GM21619 (cell line): ENCODE results near the gene RHOC.
A peak's percentile ranks its signal among the peaks of the same experiment; 100 is the strongest.
"Not testable (repeated sequence)": the region's sequence is repeated elsewhere in the genome, so short reads cannot be mapped to it uniquely, and the experiment has no call there.

Experiments used
- ATAC-seq: cut with Tn5 transposase; IDR thresholded peaks from one replicate; pipeline ENCODE4 v1.9.1; 2021; ENCODE audit not compliant: unreplicated experiment

The RHOC gene

DNA sequence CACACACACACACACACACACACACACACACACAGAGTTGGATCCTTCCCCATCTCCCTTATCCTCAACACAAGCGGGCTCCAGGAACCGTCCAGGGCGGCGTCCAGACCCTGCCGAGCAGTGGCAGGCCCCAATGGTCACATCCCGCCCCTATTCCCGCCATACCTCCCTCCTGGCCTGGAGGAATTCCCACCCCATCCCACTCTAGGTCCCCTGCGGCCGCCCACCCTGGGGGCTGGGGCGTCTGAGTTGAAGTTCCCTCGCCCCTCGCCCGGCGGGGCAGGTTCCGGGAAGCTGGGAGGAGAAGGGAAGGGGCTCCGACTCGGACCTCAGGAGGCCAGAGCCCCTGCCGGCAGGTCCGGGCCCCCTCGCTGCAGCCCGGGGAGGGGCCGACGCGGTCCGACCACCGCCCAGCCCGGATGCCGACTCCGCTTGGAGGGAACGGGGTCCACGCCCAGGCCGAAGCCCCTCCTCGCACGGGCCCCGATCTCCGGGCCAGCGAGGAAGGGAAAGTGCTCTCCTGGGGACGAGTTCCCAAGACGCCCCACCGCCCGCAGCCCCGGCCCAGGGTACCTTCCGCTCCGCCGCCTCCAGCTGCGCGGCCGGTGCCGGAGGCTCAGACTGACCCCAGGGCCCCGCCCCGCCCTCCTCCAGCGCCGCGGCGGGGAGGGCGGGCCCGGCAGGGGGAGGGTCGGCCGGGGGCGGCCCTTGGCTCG is at the start of gene RHOC:
Gene RHOC (minus strand): TSS at position 623 of the 716 bp plus-strand sequence. CDS start 3,328 bp downstream, outside the sequence.
- ATAC-seq: peak; percentile 51

DNA sequence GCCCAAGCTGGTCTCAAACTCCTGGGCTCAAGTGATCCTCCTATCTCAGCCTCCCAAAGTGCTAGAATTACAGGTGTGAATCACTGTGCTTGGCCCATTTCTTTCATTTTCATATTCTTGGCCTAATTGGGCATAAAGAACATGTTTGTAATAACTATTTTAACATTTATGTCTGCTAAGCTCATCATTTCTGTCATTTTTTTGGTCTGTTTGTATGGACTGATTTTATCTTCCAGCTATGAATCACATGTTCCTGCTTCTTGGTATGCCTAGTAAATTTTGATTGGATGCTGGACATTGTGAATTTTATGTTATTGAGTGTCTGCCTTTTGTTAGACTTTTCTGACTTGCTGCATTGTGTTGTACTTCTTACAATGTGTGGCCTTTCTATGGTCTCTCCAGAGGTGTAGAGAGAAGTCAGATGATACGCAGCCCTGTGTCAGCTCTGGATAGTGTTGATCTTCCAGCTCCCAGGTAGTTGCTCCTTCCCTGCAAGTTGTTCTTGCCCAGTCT is 47.2 kb upstream of the RHOC start:
- ATAC-seq: no peak

DNA sequence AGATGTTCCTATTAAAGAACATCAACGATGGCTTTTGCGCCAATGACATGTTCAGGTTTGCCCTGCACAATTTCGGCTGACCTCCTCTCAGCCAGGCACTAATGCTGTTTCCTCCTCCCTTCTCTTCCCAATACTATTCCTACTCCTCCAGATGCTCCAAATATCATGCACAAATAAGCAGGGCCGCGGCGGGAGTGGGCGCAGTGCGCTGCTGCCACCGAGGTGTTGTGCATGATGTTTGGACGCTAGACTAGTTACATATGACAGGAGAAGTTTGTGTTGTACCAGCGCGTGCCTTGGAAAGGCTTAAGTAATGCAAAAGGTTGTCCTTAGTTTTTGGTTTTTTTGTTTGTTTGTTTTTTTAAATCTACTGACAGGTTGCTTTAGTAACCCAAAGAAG is 41.5 kb upstream of the RHOC start:
- no peak for ATAC-seq

DNA sequence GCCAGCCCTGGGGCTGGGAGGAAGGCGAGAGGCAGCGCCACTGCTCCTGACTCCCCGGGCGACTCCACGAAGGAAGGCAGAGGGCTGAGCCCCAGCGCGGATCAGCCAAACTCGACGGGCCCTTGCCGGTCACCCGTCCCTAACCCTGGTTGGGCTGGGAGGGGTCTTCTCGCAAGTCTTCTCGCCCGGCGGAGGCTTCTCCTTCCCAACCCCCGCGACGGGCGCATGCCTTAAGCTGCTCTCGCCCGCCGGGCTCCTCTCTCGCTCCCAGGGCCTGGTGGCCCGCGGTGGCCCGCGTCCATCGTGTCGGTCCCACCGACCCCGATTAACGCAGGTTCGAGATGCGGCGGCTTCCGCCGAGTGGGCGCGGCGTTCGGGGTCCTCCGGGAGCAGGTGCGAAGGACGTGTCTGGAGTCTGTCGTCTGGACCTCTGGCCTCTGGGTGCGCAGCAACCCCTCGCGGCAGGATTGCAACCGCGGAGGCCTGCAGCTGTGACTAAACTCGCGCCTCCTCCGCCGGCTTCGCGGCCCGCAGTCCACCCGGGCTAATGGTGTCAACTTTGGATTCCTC is 37.2 kb upstream of the RHOC start:
- ATAC-seq: no peak

DNA sequence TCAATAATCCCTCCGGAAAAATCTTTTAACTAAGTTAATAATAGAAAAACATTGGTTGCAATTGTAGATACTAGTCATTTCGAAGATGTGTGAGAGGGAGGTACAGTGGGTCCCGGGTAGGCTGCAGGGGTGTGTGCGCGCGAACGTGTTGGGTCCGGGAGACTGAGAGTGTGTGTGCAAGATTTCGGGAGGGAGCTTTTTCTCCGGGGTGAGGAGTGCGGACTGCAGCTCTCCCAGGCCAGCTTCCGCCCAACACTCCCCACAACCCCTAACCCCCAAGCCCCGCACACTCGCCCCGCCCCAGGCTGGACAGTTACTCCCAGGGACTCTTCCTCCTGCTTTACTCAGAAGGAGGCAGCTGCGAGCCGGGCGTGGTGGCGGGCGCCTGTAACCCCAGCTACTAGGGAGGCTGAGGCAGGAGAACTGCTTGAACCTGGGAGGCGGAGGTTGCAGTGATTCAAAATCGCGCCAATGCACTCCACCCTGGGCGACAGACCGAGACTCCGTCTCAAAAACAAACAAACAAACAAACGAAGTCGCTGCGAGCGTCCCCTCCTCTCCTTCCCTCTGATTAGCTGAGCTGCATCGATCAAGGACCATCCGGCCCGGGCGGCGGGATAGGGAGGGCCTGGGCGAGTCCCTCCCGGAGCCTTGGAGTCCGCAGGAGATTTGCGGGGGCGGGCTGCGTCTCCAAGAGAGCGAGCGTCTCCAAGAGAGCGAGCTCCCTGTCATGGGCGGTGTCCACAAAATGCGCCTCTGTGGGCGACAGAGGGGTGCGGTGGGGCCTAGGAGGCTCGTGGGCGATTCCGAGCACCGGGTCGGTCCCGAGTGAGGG is 36.5 kb upstream of the RHOC start:
- no peak for ATAC-seq

DNA sequence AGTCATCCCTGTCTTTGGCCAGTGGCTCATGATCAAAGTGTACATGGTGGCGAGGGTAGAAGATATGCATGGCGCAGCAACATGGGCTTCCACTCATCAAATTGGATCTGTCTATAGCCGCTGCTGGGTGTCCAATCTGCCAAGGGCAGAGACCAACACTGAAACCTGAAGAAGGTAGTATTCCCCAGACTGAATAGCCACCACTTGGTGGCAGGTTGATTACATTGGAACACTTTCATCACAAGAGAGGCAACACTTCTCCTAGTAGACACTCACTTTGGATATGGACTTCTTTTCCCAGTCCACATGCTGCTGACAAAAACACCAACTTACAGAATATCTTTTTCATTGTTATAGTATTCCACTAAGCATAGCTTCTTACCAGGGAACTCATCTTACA is 30.6 kb upstream of the RHOC start:
- ATAC-seq: no peak

DNA sequence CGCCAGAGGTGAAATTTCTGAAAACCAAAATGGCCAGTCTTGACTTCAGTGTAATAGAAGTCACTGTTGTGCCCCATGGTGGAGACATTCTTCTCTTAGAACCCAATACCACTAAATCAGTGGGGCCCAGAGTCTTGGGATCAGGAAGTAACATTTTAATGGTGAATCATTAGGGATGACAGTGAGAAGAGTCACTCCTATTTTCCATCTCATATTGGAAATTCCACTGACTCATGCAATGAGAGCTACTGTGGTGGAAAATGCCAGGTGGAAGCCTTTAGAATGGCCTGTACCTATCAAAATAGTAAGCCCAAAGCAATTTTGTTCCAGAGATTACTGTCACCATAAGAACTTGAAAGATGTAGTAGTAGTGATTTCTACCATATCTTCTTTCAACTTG is 28.8 kb upstream of the RHOC start:
- ATAC-seq: no peak

DNA sequence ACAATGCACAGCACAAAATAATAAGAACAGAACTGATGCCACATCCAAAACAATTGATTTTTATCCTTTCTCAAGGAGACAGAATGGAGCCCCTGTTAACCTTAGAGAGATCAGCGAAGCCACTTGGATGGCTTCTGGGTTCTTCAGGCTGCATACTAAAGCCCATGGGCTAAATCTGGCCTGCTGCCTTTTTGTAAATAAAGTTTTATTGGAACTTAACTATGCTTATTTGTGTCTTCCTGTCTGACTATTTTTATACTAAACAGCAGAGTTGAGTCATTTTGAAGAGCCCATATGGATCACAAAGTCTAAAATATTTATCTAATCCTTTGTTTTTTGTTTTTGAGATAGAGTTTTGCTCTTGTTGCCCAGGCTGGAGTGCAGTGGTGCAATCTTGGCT is 24.5 kb upstream of the RHOC start:
- no peak for ATAC-seq

DNA sequence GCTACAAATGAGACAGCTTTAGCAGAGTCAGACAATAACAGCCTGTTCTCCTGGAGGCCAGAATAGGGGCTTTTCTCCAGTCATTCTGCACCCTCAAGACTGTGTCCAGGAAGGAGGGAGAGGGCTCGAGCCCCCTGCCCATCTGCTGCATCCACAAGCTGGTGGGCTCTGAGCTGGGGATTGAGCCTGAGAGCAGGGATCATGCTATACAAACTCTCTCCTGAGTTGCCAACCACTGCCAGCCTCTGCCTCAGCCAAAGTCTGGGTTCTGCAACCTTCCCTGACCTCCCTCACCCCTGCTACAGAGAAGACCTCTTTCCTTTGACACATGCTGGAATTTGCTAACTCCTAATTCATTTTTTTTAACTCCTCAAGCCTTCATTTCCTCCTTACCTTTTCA is 23.0 kb upstream of the RHOC start:
- no peak for ATAC-seq

DNA sequence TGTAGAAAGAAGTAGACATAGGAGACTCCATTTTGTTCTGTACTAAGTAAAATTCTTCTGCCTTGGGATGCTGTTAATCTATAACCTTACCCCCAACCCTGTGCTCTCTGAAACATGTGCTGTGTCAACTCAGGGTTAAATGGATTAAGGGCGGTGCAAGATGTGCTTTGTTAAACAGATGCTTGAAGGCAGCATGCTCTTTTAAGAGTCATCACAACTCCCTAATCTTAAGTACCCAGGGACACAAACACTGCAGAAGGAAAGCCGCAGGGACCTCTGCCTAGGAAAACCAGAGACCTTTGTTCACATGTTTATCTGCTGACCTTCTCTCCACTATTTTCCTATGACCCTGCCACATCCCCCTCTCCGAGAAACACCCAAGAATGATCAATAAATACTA is 22.1 kb upstream of the RHOC start:
- not testable (repeated sequence) for ATAC-seq

DNA sequence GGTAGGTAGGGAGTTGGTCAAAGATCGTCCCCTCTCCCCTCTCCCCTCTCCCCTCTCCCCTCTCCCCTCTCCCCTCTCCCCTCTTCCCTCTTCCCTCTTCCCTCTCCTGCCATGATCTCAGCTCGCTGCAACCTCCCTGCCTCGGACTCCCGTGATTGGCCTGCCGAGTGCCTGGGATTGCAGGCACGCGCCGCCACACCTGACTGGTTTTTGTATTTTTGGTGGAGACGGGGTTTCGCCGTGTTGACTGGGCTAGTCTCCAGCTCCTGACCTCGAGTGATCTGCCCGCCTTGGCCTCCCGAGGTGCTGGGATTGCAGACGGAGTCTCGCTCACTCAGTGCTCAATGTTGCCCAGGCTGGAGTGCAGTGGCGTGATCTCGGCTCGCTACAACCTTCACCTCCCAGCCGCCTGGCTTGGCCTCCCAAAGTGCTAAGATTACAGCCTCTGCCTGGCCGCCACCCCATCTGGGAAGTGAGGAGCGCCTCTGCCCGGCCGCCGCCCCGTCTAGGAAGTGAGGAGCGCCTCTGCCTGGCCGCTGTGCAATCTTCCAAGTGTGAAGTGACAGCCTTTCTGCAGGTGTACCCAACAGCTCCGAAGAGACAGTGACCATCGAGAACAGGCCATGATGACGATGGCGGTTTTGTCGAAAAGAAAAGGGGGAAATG is 21.5 kb upstream of the RHOC start:
- not testable (repeated sequence) for ATAC-seq

DNA sequence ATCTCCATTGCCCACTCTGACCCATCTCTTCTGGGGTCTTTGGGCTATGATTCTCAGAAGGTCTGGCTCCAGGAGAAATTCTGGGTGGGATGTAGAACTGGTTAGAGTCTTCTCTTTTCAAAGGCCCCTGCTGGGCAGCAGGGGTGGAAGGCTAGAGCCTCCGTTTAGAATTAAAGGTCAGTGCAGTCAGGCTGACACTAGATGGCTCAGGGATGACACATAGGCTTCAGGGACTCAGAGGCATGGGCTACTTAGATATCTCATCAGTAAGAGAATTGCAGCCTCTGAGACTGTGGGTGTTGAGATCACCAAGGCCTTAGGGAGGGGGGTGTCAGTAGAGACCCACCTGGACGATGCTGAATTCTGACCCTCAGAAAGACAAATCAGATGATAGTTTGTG is 20.8 kb upstream of the RHOC start:
- no peak for ATAC-seq

DNA sequence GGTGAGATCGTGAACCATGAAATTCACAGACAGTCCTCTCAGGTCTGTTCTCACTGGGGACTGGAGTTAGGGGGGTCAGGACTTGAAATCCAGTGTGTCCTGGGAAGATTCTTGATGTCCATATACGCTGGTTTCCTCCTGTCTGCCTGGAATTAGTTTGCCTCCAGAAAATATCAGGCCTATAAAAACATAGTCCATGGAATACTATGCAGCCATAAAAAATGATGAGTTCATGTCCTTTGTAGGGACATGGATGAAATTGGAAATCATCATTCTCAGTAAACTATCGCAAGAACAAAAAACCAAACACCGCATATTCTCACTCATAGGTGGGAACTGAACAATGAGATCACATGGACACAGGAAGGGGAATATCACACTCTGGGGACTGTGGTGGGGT is 17.3 kb upstream of the RHOC start:
- ATAC-seq: not testable (repeated sequence)

DNA sequence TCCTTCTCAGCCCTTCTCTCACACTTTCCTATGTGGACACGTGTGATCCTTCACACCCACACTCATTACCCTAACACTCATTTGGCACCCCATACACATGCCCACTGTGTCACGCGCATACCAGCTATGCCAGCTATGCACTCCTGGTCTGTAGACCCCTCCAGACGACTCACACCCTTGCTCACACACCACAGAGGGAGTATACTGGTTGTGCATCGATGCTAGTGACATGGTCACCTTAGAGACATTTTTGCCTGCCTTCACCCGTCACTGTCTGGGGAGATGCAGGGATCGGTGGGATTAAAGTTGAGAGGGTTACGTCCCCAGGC is 16.5 kb upstream of the RHOC start:
- ATAC-seq: no peak

DNA sequence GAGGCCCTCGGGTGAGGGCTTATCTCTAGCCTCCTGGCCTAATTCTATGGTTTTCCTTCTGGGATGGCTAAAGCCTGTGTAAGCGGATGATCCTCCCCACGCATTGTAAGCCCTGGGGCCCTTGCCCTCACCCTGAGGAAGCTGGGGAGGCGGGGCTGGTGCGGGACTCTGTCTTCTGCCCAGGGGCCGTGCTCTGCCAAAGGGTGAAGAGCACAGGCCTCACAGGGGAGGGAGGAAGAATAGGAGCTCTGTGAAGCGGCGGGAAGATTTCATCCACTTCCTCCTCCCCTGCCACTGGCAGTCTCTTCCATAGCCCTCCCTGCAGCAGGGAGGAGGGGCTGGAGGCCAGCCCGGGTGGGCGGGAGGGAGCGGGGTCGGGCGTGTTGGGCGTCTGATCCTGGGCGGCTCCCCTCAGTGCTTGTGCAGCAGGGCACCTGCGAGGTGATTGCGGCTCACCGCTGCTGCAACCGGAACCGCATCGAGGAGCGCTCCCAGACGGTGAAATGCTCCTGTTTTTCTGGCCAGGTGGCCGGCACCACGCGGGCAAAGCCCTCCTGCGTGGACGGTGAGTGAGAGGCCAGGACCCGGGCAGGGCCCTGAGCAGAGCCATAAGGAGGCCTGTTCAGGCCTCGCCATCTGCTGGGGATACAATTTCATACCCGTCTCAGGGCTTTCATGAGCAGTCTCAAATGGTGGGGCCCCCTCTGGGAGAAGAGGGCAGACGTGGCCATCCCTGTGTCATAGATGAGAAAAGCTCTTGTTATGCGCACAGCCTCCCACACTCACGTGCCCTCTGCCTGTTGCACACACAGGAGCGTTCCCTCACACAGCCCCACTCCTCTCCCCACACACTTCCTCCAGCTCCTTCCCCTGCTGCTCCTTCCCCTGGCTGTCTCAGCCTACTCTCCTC is 15.9 kb upstream of the RHOC start:
- no peak for ATAC-seq

DNA sequence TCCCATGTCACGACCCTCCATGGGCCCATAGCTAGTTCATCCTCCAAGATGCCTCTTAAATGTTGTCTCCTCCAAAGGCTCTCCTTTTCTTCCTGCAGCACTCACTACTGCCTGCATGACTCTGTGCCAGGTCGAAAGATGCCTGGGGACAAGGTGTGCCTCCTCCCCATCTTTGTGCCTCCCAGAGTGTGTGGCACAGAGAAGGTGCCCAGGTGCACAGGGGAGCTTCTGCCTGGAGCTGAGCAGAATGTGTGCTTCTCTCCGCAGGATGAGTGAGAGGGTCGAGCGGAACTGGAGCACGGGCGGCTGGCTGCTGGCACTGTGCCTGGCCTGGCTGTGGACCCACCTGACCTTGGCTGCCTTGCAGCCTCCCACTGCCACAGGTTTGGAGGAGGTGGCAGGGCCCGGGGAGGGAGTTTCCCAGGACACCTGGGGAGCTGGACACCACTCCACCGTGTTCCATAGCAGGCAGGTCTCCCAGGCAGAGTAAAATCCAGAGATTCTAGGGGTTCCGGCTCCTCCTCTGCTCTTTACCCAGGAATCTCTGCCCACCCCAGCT is 15.1 kb upstream of the RHOC start:
- ATAC-seq: no peak

DNA sequence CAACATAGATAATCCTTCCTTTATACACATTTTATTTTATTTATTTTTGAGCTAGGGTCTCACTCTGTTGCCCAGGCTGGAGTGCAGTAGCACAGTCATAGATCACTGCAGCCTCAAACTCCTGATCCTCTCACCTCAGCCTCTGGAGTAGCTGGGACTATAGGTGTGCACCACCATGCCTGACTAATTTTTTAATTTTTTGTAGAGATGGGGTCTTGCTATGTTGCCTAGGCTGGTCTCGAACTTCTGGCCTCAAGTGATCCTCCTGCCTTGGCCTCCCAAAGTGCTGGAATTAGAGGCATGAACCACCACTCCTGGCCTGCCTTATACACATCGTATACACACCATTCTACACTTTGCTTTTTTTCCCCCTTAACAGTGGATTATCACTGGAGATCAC is 14.4 kb upstream of the RHOC start:
- ATAC-seq: not testable (repeated sequence)

DNA sequence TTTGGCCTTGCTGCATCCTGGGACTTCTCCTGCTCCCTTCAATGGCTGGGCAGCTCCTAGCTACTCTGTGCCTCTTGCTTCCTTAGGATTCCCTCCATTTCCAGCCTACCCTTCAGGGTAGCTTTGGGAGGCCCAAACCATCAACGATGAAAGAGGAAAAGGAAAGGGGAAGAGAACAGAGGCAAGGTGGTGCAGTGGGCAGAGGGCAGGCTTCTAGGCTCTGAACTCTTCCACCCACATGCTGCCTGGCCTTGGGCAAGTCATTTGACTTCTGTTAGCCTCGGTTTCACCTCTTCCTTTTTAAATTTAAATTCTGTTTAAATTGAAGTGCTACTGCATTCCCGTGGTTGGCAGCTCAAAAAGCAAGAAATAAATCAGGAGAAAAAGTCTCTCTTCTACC is 13.9 kb upstream of the RHOC start:
- ATAC-seq: no peak

DNA sequence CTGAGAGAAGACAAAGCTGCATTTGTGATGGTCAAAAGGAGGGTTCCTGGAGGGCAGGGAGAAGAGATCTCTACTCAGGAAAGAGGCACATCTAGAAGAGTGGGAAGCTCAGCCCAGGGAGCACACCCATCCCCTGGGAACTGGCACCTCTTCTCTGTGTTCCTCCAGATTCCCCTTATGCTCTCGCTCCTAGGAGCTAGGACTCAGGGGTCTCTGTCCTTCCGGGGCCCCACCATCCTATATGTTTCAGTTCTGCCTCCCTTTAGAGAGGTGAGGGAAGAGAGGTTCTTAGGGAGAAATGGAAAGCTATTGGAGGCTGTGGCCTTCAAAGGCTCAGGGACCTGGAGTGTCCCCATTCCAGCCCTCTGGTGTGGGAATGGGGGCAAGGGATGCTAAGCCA is 12.8 kb upstream of the RHOC start:
- no peak for ATAC-seq
